Measurements from ENCODE around the gene CAPN5. TPM values are rescaled to one million over a fixed set of nuclear protein-coding genes. Genes with fewer than 3 reads are reported as not detected.

CAPN5 gene
- total RNA-seq, 1 donor from 2014 or later = 7.2 TPM

DNA sequence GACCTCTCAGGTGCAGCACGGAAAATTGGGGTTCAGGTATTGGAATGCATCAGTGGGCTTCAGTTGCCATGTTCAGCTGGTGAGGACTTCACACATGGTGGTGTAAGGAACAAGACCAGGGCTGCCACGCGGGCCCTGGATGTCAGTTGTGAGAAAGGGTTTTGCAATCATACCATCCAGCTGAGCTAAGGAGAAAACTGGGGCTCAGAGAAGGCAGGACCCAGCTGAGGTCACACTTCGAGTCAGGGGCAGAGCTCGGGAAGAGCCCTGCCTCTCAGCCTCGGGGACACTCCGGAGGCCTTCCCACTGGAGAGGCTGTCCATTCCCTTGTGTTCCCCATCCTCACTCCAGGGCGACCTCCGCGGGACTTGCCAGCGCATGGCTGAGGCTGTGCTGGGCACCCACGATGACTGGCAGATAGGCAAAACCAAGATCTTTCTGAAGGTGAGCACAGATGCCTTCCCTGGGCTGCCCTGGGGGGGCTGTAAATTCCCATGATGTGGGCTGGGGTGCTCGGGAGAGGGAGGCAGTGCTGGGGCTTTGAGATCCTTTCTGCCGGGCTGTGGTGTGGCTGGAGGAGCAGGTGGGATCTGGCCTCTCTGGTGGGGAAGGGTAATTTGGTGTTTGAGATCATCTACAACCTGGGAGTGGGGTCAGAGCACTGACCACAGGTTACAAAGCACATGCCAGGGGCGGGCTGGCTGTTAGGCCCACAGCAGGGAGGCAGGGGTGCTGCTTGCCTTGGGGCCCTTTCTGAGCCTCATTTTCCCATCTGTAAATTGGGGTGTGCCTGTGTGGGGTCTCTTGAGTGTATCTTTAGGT, 108.5 kb downstream of the CAPN5 start:
- intact Hi-C loops (cut with DNase I) = no loop called here
- peak overlapping the region; percentile 6 for H3K4me3 ChIP-seq

More for the DNA sequence above, 108.5 kb downstream of the CAPN5 start:
- ATAC-seq = peak in 1 of 2 donors; percentile 5
- H3K27ac ChIP-seq = peak overlapping the region; percentile 31
- no peaks in the 10 kb centered on the region for H3K9me3 ChIP-seq
- no peaks in the 10 kb centered on the region for H3K27me3 ChIP-seq (ENCODE audit: low read depth)
- H3K36me3 ChIP-seq = no peaks in the 10 kb centered on the region
- DNase-seq = no peak
- H3K4me1 ChIP-seq = no peaks in the 10 kb centered on the region
- no peak for TF ChIP-seq CTCF (IDR thresholded peaks at IDR 0.05)

Other genes starting within 250 kb of the CAPN5 start
- gene ACER3, start 206.1 kb upstream of the CAPN5 start, total RNA-seq = 67.2 TPM
- not detected for gene B3GNT6, start 32.6 kb upstream of the CAPN5 start, total RNA-seq
- gene OMP, start 35.9 kb downstream of the CAPN5 start, total RNA-seq = not detected
- gene MYO7A, start 61.3 kb downstream of the CAPN5 start, total RNA-seq = 5.5 TPM
- gene GDPD4, start 234.7 kb downstream of the CAPN5 start, total RNA-seq = not detected

Data from lower lobe of right lung (tissue), 2 donors.